ENCODE results near the gene PRICKLE3.

Gene PRICKLE3

DNA sequence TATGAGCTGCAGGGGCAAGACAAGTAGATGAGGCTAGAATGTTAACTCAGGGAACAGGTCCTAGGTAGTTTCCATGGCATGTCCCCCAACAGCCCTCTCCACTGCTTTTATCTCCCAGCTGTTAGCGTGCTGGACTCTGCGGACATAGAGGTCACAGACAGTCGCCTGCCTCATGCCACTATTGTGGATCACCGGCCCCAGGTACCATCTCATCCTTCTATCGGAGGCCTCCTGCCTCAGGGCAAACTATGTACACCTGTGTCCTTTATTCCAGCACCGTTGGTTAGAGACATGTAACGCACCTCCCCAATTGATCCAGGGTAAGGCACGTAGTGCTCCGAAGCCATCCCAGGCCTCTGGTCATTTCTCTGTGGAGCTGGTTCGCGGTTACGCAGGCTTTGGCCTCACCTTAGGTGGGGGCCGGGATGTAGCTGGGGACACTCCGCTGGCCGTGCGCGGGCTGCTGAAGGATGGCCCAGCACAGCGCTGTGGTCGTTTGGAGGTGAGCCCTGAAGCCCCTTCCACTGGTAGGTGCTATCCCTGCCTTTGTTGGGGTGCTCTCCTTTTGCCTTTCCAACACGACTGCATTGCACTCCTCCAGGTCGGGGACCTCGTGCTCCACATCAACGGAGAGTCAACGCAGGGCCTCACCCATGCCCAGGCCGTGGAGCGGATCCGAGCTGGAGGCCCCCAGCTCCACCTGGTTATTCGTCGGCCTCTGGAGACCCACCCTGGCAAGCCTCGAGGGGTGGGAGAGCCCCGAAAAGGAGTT, 21.4 kb downstream of the PRICKLE3 start:
- peak; percentile 38 for DNase-seq (ENCODE audit: low spot score)
- TF ChIP-seq, protein P1, sequence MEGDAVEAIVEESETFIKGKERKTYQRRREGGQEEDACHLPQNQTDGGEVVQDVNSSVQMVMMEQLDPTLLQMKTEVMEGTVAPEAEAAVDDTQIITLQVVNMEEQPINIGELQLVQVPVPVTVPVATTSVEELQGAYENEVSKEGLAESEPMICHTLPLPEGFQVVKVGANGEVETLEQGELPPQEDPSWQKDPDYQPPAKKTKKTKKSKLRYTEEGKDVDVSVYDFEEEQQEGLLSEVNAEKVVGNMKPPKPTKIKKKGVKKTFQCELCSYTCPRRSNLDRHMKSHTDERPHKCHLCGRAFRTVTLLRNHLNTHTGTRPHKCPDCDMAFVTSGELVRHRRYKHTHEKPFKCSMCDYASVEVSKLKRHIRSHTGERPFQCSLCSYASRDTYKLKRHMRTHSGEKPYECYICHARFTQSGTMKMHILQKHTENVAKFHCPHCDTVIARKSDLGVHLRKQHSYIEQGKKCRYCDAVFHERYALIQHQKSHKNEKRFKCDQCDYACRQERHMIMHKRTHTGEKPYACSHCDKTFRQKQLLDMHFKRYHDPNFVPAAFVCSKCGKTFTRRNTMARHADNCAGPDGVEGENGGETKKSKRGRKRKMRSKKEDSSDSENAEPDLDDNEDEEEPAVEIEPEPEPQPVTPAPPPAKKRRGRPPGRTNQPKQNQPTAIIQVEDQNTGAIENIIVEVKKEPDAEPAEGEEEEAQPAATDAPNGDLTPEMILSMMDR (IDR thresholded peaks at IDR 0.05; ENCODE audit: extremely low read depth, insufficient read depth, missing control alignments) = no peak
- in situ Hi-C loops (cut with MboI; ENCODE audit: low pct_unique_long_range_greater_than_20kb, low sequenced_read_pairs, unreplicated experiment) = no loop called here

DNA sequence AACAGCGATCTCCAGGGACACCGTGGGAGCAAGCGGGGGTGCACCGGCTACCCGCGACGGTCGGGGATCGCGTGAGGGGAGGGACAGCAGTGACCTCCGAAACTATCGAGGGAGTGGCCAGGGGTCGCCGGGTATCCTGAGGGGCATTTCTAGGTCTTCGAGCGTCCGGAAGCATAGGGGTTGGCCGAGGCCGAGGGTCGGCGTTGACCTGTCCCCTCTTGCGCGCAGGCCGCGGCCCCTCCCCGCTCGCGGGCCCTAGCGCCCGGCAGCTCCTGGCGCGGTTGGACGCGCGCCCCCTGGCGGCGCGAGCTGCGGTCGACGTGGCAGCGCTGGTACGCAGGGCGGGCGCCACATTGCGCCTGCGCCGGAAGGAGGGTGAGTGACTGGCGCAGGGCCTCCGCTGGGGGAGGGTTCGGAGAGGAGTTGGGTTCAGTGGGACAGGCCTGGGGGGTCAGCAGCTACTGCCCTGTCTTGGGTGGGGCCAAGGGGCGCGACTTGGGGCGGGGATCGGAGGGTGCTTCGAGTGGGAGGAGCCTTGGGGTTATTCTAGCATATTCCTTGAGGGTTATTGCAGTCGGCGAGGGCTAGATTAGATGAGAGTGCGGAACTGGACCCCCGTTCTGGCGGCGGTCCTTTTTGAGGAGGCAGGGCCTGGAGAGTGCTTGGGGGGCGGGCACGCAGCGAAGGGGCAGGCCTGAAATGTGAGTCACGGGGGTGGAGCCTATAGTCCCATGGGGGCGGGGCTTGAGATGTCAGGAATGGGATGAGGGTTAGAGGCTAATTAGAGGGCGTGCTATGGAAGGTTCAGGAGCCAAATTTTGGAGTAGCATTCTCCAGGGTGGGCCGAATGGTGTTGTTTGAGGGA, 22.4 kb downstream of the PRICKLE3 start:
- in situ Hi-C loops (cut with MboI; ENCODE audit: low pct_unique_long_range_greater_than_20kb, low sequenced_read_pairs, unreplicated experiment) = no loop called here

DNA sequence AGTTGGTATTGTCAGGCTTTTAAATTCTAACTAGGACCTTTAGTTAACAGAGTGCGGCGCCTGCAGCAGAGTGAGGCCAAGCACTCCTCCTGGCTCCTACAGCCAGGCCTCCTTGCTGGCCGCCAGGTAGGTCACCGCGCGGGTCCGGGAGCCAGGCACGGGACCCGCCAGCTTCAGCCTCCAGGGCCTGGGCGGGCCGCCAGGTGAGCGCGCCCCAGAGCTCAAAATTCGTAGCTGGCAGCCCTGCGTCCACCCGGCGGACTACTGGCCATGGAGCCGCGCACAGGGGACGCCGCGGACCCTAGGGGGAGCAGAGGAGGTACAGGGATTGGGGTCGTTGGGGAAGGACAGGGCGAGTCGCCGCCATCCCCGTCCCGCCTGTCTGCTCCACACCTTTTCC, 23.6 kb downstream of the PRICKLE3 start, which contains the start of gene MAGIX:
MAGIX (plus strand) TSS at position 139 of the 400 bp plus-strand sequence; CDS start at position 271, 132 bp downstream.
- in situ Hi-C loops (cut with MboI; ENCODE audit: low pct_unique_long_range_greater_than_20kb, low sequenced_read_pairs, unreplicated experiment) = no loop called here
- DNase-seq (ENCODE audit: low spot score) = no peak
- TF ChIP-seq, protein P1 (IDR thresholded peaks at IDR 0.05; ENCODE audit: extremely low read depth, insufficient read depth, missing control alignments) = no peak

More for the DNA sequence above, 22.4 kb downstream of the PRICKLE3 start:
- DNase-seq (ENCODE audit: low spot score) = peak; percentile 85
- TF ChIP-seq, protein P1 (IDR thresholded peaks at IDR 0.05; ENCODE audit: extremely low read depth, insufficient read depth, missing control alignments) = peak; percentile 87

DNA sequence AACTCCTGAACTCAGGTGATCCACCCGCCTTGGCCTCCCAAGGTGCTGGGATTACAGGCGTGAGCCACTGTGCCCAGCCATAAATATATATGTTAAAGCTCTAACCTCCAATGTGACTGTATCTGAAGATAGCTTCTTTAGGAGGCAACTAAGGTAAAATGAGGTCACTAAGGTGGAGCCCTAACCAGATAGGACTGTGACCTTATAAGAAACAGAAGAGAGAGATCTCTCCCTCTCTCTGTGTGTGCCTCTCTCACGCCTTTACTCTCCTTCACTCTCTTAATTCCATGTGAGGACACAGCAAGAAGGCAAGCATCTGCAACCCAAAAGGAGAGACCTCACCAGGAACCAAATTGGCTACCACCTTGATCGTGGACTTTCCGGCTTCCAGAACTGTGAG, 24.5 kb downstream of the PRICKLE3 start:
- TF ChIP-seq, protein P1 (IDR thresholded peaks at IDR 0.05; ENCODE audit: extremely low read depth, insufficient read depth, missing control alignments) = no peak
- in situ Hi-C loops (cut with MboI; ENCODE audit: low pct_unique_long_range_greater_than_20kb, low sequenced_read_pairs, unreplicated experiment) = no loop called here
- no peak for DNase-seq (ENCODE audit: low spot score)

DNA sequence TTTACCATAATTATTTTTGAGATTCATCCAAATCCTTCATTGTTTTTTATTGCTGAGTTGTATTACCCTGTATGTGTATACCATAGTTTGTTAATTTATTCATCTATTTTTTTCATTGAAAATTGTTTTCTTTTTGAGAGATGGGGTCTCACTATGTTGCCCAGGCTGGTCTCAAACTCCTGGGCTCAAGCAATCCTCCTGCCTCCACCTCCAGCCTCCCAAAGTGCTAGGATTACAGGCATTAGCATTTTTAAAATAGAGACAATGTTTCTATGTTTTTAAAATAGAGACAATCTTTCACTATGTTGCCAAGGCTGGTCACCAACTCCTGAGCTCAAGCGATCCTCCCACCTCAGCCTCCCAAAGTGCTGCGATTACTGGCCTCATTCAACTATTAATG, 25.3 kb downstream of the PRICKLE3 start:
- DNase-seq (ENCODE audit: low spot score) = no peak
- in situ Hi-C loops (cut with MboI; ENCODE audit: low pct_unique_long_range_greater_than_20kb, low sequenced_read_pairs, unreplicated experiment) = no loop called here
- TF ChIP-seq, protein P1 (IDR thresholded peaks at IDR 0.05; ENCODE audit: extremely low read depth, insufficient read depth, missing control alignments) = no peak

DNA sequence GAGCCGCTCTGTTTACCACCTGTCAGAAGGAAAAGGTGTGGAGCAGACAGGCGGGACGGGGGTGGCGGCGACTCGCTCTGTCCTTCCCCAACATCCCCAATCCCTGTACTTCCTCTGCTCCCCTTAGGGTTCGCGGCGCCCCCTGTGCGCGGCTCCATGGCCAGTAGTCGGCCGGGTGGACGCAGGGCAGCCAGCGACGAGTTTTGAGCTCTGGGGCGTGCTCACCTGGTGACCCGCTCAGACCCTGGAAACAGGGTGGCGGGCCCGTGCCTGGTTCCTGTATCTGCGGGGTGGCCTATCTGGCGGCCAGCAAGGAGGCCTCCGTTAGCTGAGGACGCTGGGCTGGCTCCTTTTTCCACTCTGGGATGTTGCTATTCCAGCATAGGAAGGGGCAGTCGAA, 29.0 kb downstream of the PRICKLE3 start:
- TF ChIP-seq, protein P1 (IDR thresholded peaks at IDR 0.05; ENCODE audit: extremely low read depth, insufficient read depth, missing control alignments) = no peak
- in situ Hi-C loops (cut with MboI; ENCODE audit: low pct_unique_long_range_greater_than_20kb, low sequenced_read_pairs, unreplicated experiment) = no loop called here
- no peak for DNase-seq (ENCODE audit: low spot score)

Measured in GM13977 (cell line).